ENCODE data around the gene CNTD1.

The CNTD1 gene

DNA sequence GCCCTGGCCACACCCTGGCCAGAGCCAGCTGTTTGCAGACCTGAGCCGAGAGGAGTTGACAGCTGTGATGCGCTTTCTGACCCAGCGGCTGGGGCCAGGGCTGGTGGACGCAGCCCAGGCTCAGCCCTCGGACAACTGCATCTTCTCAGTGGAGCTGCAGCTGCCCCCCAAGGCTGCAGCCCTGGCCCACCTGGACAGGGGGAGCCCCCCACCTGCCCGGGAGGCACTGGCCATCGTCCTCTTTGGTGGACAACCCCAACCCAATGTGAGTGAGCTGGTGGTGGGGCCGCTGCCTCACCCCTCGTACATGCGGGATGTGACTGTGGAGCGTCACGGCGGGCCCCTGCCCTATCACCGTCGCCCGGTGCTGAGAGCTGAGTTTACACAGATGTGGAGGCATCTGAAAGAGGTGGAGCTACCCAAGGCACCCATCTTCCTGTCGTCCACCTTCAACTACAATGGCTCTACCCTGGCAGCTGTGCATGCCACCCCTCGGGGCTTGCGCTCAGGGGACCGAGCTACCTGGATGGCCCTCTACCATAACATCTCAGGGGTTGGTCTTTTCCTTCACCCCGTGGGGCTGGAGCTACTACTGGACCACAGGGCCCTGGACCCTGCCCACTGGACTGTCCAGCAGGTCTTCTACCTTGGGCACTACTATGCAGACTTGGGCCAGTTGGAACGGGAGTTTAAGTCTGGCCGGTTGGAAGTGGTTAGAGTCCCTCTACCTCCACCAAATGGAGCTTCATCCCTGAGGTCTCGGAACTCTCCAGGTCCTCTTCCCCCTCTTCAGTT lies 46.3 kb downstream of the CNTD1 start:
- Histone ChIP-seq H3K4me3 (no peak overlapping the region), H3K9ac (ENCODE audit: insufficient read length) (no peak overlapping the region), H3K36me3 (ENCODE audit: insufficient read depth, low read length) (peaks cover 47% of the 10 kb centered on the region), H3K27ac (no peak overlapping the region), H3K9me3 (ENCODE audit: low read depth, low read length) (no peaks in the 10 kb centered on the region)
- DNase-seq (ENCODE audit: low read depth, low spot score) = no peak
- TF ChIP-seq POLR2AphosphoS5 (IDR thresholded peaks at IDR 0.05; ENCODE audit: borderline replicate concordance, low read depth, low read length) = no peak
- TF ChIP-seq EZH2 (IDR thresholded peaks at IDR 0.05) = no peak
- no peak for TF ChIP-seq FOXP2 (optimal IDR thresholded peaks at IDR 0.05; ENCODE audit: control extremely low read depth, extremely low read length, insufficient read depth)

GRCh38 chr17:42845556-42845917 lies 46.9 kb downstream of the CNTD1 start:
- H3K9me3 ChIP-seq (ENCODE audit: low read depth, low read length) = no peaks in the 10 kb centered on the region
- DNase-seq (ENCODE audit: low read depth, low spot score) = no peak
- TF ChIP-seq FOXP2 (optimal IDR thresholded peaks at IDR 0.05; ENCODE audit: control extremely low read depth, extremely low read length, insufficient read depth) (no peak), POLR2AphosphoS5 (IDR thresholded peaks at IDR 0.05; ENCODE audit: borderline replicate concordance, low read depth, low read length) (no peak), EZH2 (IDR thresholded peaks at IDR 0.05) (no peak)
- H3K4me3 ChIP-seq = no peak overlapping the region
- H3K36me3 ChIP-seq (ENCODE audit: insufficient read depth, low read length) = peaks cover 44% of the 10 kb centered on the region
- no peak overlapping the region for H3K27ac ChIP-seq
- H3K9ac ChIP-seq (ENCODE audit: insufficient read length) = no peak overlapping the region

DNA sequence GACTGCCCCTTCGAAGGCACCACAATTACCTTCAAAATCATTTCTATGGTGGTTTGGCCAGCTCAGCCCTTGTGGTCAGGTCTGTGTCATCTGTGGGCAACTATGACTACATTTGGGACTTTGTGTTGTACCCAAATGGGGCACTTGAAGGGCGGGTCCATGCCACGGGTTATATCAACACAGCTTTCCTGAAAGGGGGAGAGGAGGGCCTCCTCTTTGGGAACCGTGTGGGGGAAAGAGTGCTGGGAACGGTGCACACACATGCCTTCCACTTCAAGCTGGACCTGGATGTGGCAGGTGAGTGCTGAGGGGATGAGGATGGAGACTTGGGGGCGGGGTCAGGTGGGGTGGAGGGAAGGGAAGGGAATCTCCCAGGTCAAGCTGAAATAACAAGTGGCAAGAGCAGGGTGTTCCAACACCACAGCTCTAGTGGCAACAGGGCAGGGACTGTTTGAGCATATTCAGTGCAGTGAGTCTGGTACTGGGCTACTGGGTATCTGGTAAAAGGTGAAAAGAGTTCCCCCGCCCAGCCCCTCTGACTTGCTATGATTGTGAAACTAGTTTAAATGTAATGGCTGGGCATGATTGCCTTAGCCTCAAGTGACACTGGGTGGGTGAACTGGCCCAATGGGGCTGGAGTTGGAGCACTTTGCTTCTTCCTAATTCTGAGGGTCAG lies 47.4 kb downstream of the CNTD1 start:
- Histone ChIP-seq H3K36me3 (ENCODE audit: insufficient read depth, low read length) (peaks cover 41% of the 10 kb centered on the region), H3K4me3 (no peak overlapping the region), H3K9me3 (ENCODE audit: low read depth, low read length) (no peaks in the 10 kb centered on the region), H3K9ac (ENCODE audit: insufficient read length) (no peak overlapping the region), H3K27ac (no peak overlapping the region)
- TF ChIP-seq EZH2 (IDR thresholded peaks at IDR 0.05) (no peak), POLR2AphosphoS5 (IDR thresholded peaks at IDR 0.05; ENCODE audit: borderline replicate concordance, low read depth, low read length) (peak; percentile 27; the same call in 1 of the 2 replicates), FOXP2 (optimal IDR thresholded peaks at IDR 0.05; ENCODE audit: control extremely low read depth, extremely low read length, insufficient read depth) (no peak)
- no peak for DNase-seq (ENCODE audit: low read depth, low spot score)

- Histone ChIP-seq H3K4me3 (no peak overlapping the region), H3K36me3 (ENCODE audit: insufficient read depth, low read length) (peaks cover 34% of the 10 kb centered on the region), H3K27ac (no peak overlapping the region), H3K9ac (ENCODE audit: insufficient read length) (no peak overlapping the region), H3K9me3 (ENCODE audit: low read depth, low read length) (no peaks in the 10 kb centered on the region)
- DNase-seq (ENCODE audit: low read depth, low spot score) = no peak
- TF ChIP-seq FOXP2 (optimal IDR thresholded peaks at IDR 0.05; ENCODE audit: control extremely low read depth, extremely low read length, insufficient read depth) = no peak
- no peak for TF ChIP-seq EZH2 (IDR thresholded peaks at IDR 0.05)
- TF ChIP-seq POLR2AphosphoS5 (IDR thresholded peaks at IDR 0.05; ENCODE audit: borderline replicate concordance, low read depth, low read length) = no peak; the same call in 1 of the 2 replicates
These were observed 48.1 kb downstream of the CNTD1 start for GRCh38 chr17:42846594-42847280.

- H3K4me3 ChIP-seq = no peak overlapping the region
- H3K36me3 ChIP-seq (ENCODE audit: insufficient read depth, low read length) = peaks cover 22% of the 10 kb centered on the region
- H3K9ac ChIP-seq (ENCODE audit: insufficient read length) = no peak overlapping the region
- no peak for TF ChIP-seq EZH2 (IDR thresholded peaks at IDR 0.05)
- no peak for TF ChIP-seq POLR2AphosphoS5 (IDR thresholded peaks at IDR 0.05; ENCODE audit: borderline replicate concordance, low read depth, low read length)
- no peak for TF ChIP-seq FOXP2 (optimal IDR thresholded peaks at IDR 0.05; ENCODE audit: control extremely low read depth, extremely low read length, insufficient read depth)
- no peak for DNase-seq (ENCODE audit: low read depth, low spot score)
- H3K27ac ChIP-seq = no peak overlapping the region
- H3K9me3 ChIP-seq (ENCODE audit: low read depth, low read length) = no peaks in the 10 kb centered on the region
These were observed 49.4 kb downstream of the CNTD1 start for GRCh38 chr17:42848093-42848492.

GRCh38 chr17:42849031-42849430 lies 50.4 kb downstream of the CNTD1 start:
- TF ChIP-seq POLR2AphosphoS5 (IDR thresholded peaks at IDR 0.05; ENCODE audit: borderline replicate concordance, low read depth, low read length) (no peak), FOXP2 (optimal IDR thresholded peaks at IDR 0.05; ENCODE audit: control extremely low read depth, extremely low read length, insufficient read depth) (no peak), EZH2 (IDR thresholded peaks at IDR 0.05) (no peak)
- peaks cover 12% of the 10 kb centered on the region for H3K36me3 ChIP-seq (ENCODE audit: insufficient read depth, low read length)
- H3K9ac ChIP-seq (ENCODE audit: insufficient read length) = no peak overlapping the region
- no peak for DNase-seq (ENCODE audit: low read depth, low spot score)
- no peak overlapping the region for H3K27ac ChIP-seq
- H3K9me3 ChIP-seq (ENCODE audit: low read depth, low read length) = no peaks in the 10 kb centered on the region
- no peak overlapping the region for H3K4me3 ChIP-seq

GRCh38 chr17:42849451-42850181 lies 51.0 kb downstream of the CNTD1 start:
- Histone ChIP-seq H3K27ac (no peak overlapping the region), H3K9me3 (ENCODE audit: low read depth, low read length) (no peaks in the 10 kb centered on the region), H3K36me3 (ENCODE audit: insufficient read depth, low read length) (peaks cover 7% of the 10 kb centered on the region; the same call in 1 of the 2 replicates), H3K4me3 (no peak overlapping the region), H3K9ac (ENCODE audit: insufficient read length) (no peak overlapping the region)
- TF ChIP-seq FOXP2 (optimal IDR thresholded peaks at IDR 0.05; ENCODE audit: control extremely low read depth, extremely low read length, insufficient read depth) = no peak
- no peak for TF ChIP-seq EZH2 (IDR thresholded peaks at IDR 0.05)
- no peak for TF ChIP-seq POLR2AphosphoS5 (IDR thresholded peaks at IDR 0.05; ENCODE audit: borderline replicate concordance, low read depth, low read length)
- no peak for DNase-seq (ENCODE audit: low read depth, low spot score)
